ENCODE results near the gene KRTAP10-7.
"Not testable (repeated sequence)": the region's sequence is repeated elsewhere in the genome, so short reads cannot be mapped to it uniquely, and the experiment has no call there.

The KRTAP10-7 gene

GRCh38 chr21:44590897-44591800 is 9.2 kb upstream of the KRTAP10-7 start:
- not testable (repeated sequence) for DNase-seq

- not testable (repeated sequence) for DNase-seq
Measured at GRCh38 chr21:44591801-44592130, 8.6 kb upstream of the KRTAP10-7 start.

- no peak for DNase-seq
Measured at GRCh38 chr21:44592446-44593311, 7.7 kb upstream of the KRTAP10-7 start, which contains the start of gene KRTAP10-6. TSS of gene KRTAP10-6 (minus strand) at chr21:44592505. CDS start at chr21:44592484, 21 bp downstream.

GRCh38 chr21:44593598-44594405 is 6.6 kb upstream of the KRTAP10-7 start:
- no peak for DNase-seq

GRCh38 chr21:44594406-44594916 is 5.9 kb upstream of the KRTAP10-7 start:
- no peak for DNase-seq

GRCh38 chr21:44595524-44595923 is 4.9 kb upstream of the KRTAP10-7 start:
- DNase-seq = no peak

GRCh38 chr21:44596068-44596725 is 4.2 kb upstream of the KRTAP10-7 start:
- DNase-seq = no peak

GRCh38 chr21:44598061-44598460 is 2.3 kb upstream of the KRTAP10-7 start:
- no peak for DNase-seq

GRCh38 chr21:44599264-44600029 is 950 bp upstream of the KRTAP10-7 start:
- no peak for DNase-seq

- DNase-seq = not testable (repeated sequence)
Measured at GRCh38 chr21:44601091-44601490, 694 bp downstream of the KRTAP10-7 start.

- no peak for DNase-seq
Measured at GRCh38 chr21:44601596-44602462, 1.4 kb downstream of the KRTAP10-7 start.

GRCh38 chr21:44602463-44602850 is 2.1 kb downstream of the KRTAP10-7 start:
- DNase-seq = no peak

GRCh38 chr21:44603109-44603875 is 2.9 kb downstream of the KRTAP10-7 start:
- no peak for DNase-seq

- DNase-seq = no peak
Measured at GRCh38 chr21:44603911-44604310, 3.5 kb downstream of the KRTAP10-7 start.

- no peak for DNase-seq
Measured at GRCh38 chr21:44606495-44606894, 6.1 kb downstream of the KRTAP10-7 start.

- no peak for DNase-seq
Measured at GRCh38 chr21:44609193-44609592, 8.8 kb downstream of the KRTAP10-7 start.

- DNase-seq = not testable (repeated sequence)
Measured at GRCh38 chr21:44610157-44610843, 9.9 kb downstream of the KRTAP10-7 start.

GRCh38 chr21:44611551-44611950 is 11.2 kb downstream of the KRTAP10-7 start:
- no peak for DNase-seq

- DNase-seq = no peak
Measured at GRCh38 chr21:44612029-44612486, 11.7 kb downstream of the KRTAP10-7 start, which contains the start of gene KRTAP10-8. TSS of gene KRTAP10-8 (plus strand) at chr21:44612079. CDS start at chr21:44612101, 22 bp downstream.
